Measurements from ENCODE around the gene FSCN2.

Gene FSCN2

DNA sequence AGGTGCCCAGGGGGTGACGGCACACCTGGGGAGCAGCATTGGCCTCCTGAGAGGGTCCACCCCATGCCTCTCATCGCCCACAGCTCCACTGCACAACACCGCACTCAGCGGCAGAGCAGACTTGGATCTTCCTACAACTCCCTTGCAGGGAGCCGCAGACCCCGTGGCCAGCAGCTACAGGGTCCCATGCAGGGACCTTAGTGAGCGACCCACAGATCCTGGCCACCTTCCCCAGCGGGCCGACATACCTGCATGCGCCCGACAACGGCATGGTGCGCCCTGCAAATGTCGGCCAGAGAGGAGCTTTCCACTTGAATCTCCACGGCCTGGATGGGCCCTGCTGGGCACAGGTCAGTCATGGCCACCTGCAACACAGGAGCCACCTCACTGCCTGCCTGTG is 15.6 kb downstream of the FSCN2 start:
- no peaks in the 10 kb centered on the region for H3K27me3 ChIP-seq (ENCODE audit: insufficient read depth, low read depth)
- no peak overlapping the region for H3K4me2 ChIP-seq
- H3K36me3 ChIP-seq (ENCODE audit: insufficient read depth): no peaks in the 10 kb centered on the region; the same call in 1 of the 2 replicates
- TF ChIP-seq, protein P1, sequence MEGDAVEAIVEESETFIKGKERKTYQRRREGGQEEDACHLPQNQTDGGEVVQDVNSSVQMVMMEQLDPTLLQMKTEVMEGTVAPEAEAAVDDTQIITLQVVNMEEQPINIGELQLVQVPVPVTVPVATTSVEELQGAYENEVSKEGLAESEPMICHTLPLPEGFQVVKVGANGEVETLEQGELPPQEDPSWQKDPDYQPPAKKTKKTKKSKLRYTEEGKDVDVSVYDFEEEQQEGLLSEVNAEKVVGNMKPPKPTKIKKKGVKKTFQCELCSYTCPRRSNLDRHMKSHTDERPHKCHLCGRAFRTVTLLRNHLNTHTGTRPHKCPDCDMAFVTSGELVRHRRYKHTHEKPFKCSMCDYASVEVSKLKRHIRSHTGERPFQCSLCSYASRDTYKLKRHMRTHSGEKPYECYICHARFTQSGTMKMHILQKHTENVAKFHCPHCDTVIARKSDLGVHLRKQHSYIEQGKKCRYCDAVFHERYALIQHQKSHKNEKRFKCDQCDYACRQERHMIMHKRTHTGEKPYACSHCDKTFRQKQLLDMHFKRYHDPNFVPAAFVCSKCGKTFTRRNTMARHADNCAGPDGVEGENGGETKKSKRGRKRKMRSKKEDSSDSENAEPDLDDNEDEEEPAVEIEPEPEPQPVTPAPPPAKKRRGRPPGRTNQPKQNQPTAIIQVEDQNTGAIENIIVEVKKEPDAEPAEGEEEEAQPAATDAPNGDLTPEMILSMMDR (conservative IDR thresholded peaks at IDR 0.05; ENCODE audit: low read depth, low read length): no peak
- H3K9ac ChIP-seq: no peak overlapping the region
- H4K20me1 ChIP-seq (ENCODE audit: insufficient read depth): no peaks in the 10 kb centered on the region
- no peak overlapping the region for H2AFZ ChIP-seq (ENCODE audit: low read depth)
- no peak overlapping the region for H3K4me3 ChIP-seq (IDR thresholded peaks at IDR 0.05; ENCODE audit: insufficient read depth, low read depth, low read length)
- H3K79me2 ChIP-seq (ENCODE audit: insufficient read depth, low read depth): no peaks in the 10 kb centered on the region
- H3K4me1 ChIP-seq (ENCODE audit: low read depth, poor library complexity, severe bottlenecking): no peaks in the 10 kb centered on the region
- no peak overlapping the region for H3K27ac ChIP-seq

DNA sequence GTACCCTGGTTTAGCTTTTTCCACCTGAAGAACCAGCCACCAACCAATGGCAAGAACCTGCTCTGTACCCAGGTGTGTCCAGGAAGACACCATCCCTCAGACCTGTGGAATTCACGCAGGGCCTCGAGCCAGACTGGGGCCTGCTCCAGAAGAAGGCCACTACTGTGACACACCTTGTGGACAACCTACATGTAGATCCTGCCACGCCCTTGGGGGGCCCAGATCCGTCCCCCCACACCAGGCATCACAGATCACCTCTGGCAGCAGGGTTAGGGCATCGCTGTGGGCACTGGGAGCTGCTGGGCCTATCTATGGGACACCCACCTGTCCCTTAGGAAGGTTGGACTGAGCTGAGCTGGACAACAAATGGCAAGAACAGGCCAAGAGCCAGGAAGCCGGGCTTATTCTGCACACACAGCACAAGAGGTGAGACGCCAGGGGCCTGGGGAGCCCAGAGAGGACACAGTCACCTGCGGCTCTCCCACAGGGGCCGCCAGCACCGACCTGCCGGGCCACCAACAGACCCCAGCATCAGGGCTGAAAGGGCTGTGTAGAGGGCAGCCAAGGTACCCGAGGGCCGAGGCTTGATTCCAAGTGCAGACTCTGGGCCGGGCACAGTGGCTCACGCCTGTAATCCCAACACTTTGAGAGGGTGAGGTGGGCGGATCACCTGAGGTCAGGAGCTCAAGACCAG is 16.3 kb downstream of the FSCN2 start:
- Histone ChIP-seq H4K20me1 (ENCODE audit: insufficient read depth) (no peaks in the 10 kb centered on the region), H2AFZ (ENCODE audit: low read depth) (no peak overlapping the region), H3K79me2 (ENCODE audit: insufficient read depth, low read depth) (no peaks in the 10 kb centered on the region; the same call in 1 of the 2 replicates), H3K27ac (no peak overlapping the region), H3K36me3 (ENCODE audit: insufficient read depth) (no peaks in the 10 kb centered on the region; the same call in 1 of the 2 replicates), H3K4me3 (IDR thresholded peaks at IDR 0.05; ENCODE audit: insufficient read depth, low read depth, low read length) (no peak overlapping the region), H3K4me2 (no peak overlapping the region), H3K4me1 (ENCODE audit: low read depth, poor library complexity, severe bottlenecking) (no peaks in the 10 kb centered on the region), H3K9ac (no peak overlapping the region), H3K27me3 (ENCODE audit: insufficient read depth, low read depth) (no peaks in the 10 kb centered on the region)
- TF ChIP-seq, protein P1 (conservative IDR thresholded peaks at IDR 0.05; ENCODE audit: low read depth, low read length): no peak

DNA sequence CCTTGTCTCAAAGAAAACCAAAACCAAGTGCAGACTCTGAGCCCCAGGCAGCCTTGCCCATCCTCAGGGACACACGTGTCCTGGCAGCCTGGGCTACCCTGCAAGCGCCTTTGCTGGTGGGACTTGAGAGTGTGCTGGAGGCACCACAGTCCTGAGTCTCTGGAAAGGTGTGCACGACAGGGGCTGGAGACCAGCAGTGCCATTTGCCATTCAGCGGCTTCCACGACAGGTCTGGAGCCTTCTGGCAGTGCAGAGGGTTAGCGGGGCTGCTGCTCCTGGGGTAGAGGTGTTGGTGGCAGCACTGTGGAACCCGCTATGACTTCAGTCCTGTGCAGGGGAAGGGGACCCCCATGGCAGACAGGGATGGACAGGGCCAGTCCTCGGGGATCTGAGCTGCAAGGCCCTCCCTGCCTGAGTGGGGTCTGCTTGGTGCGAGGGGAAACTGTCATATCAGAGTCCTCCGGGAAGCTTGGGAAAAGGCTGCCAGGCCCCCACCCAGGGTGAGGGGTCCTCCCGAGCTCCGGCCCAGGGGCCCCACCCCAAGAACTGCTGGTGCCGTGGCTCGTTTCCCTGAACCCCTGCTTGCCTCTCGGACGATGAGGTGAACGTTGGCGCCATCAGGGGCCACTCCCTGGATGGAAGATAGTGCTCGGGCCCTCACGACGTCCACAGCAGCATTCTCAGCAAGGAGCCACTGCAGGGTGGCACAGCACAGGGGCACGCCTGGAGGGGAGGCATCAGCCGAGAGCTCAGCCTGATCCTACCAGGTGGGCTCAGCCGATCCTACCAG is 17.2 kb downstream of the FSCN2 start:
- Histone ChIP-seq H4K20me1 (ENCODE audit: insufficient read depth) (no peaks in the 10 kb centered on the region), H3K36me3 (ENCODE audit: insufficient read depth) (no peaks in the 10 kb centered on the region; the same call in 1 of the 2 replicates)

DNA sequence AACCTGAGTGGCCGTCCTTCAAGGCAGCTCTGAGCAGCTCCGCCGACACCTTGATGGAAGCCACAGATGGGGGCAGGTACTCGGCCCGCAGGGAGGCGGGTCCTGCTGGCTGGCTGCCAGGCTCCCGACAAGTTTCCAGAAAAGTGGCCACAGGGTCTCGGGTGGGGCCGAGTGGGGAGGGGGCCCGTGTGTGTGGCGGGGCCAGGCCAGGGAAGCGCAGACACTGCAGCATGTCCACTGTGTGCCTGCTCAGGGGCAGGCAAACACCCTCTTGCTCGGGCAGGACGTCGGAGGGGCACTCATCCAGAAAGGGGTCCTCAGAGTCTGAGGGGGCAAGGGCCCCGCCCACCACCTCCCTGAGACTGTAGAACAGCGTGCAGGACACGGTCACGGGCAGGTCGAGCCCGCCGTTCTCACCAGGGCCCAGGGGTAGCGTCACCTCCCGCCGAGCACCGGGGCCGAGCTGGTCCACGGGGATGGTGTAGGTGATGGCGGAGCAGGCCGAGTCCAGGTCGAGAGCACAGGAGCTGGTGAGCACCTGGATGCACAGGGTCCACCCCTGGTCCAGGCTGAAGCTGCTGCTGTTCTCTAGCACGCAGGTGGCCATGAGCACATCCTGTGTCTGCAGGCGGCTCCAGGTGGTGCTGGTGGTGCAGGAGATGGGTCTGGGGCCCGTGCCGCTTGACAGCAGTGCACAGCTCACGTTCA is 18.9 kb downstream of the FSCN2 start:
- Histone ChIP-seq H3K4me1 (ENCODE audit: low read depth, poor library complexity, severe bottlenecking) (peaks cover 6% of the 10 kb centered on the region), H3K4me3 (IDR thresholded peaks at IDR 0.05; ENCODE audit: insufficient read depth, low read depth, low read length) (no peak overlapping the region), H2AFZ (ENCODE audit: low read depth) (no peak overlapping the region), H3K27ac (no peak overlapping the region), H4K20me1 (ENCODE audit: insufficient read depth) (no peaks in the 10 kb centered on the region), H3K27me3 (ENCODE audit: insufficient read depth, low read depth) (no peaks in the 10 kb centered on the region), H3K79me2 (ENCODE audit: insufficient read depth, low read depth) (peaks cover 20% of the 10 kb centered on the region), H3K4me2 (no peak overlapping the region), H3K9ac (no peak overlapping the region), H3K36me3 (ENCODE audit: insufficient read depth) (no peaks in the 10 kb centered on the region; the same call in 1 of the 2 replicates)
- TF ChIP-seq, protein P1 (conservative IDR thresholded peaks at IDR 0.05; ENCODE audit: low read depth, low read length): no peak

More for the DNA sequence above, 17.2 kb downstream of the FSCN2 start:
- Histone ChIP-seq H3K79me2 (ENCODE audit: insufficient read depth, low read depth) (peaks cover 6% of the 10 kb centered on the region; the same call in 1 of the 2 replicates), H3K9ac (no peak overlapping the region), H3K27me3 (ENCODE audit: insufficient read depth, low read depth) (no peaks in the 10 kb centered on the region), H3K4me3 (IDR thresholded peaks at IDR 0.05; ENCODE audit: insufficient read depth, low read depth, low read length) (no peak overlapping the region), H2AFZ (ENCODE audit: low read depth) (no peak overlapping the region), H3K27ac (no peak overlapping the region), H3K4me2 (no peak overlapping the region), H3K4me1 (ENCODE audit: low read depth, poor library complexity, severe bottlenecking) (no peaks in the 10 kb centered on the region)
- TF ChIP-seq, protein P1 (conservative IDR thresholded peaks at IDR 0.05; ENCODE audit: low read depth, low read length): no peak
